Kidney epithelial cell (primary cell): ENCODE data around the gene ZMYND10. TPM values are rescaled to one million over a fixed set of nuclear protein-coding genes. Genes with fewer than 3 reads are reported as not detected.

ENCODE experiments used
- total RNA-seq: library from RNA; depleted of rRNA; stranded (reverse); fragments of >200 nt; gene quantifications from 2 replicates; pipeline ENCODE4 v1.2.3, GENCODE V29; 2015

ZMYND10 gene
- total RNA-seq, 1 donor from 2014 or later = 1.7 TPM

Other genes starting within 250 kb of the ZMYND10 start
- 79.8 and 85.4 TPM in 2 replicates for gene SEMA3F, start 190.4 kb downstream of the ZMYND10 start, total RNA-seq
- gene GNAT1, start 154.1 kb downstream of the ZMYND10 start, total RNA-seq = not detected in 2 replicates
- gene SLC38A3, start 140.5 kb downstream of the ZMYND10 start, total RNA-seq = 0.13 and 0.48 TPM in 2 replicates
- 208 and 221 TPM in 2 replicates for gene GNAI2, start 109.5 kb downstream of the ZMYND10 start, total RNA-seq
- gene SEMA3B, start 76.6 kb downstream of the ZMYND10 start, total RNA-seq = 17.9 and 18.4 TPM in 2 replicates
- not detected in 2 replicates for gene LSMEM2, start 66.6 kb downstream of the ZMYND10 start, total RNA-seq
- gene IFRD2, start 53.3 kb downstream of the ZMYND10 start, total RNA-seq = 77.7 and 113 TPM in 2 replicates
- gene HYAL3, start 46.3 kb downstream of the ZMYND10 start, total RNA-seq = 7.6 and 7.9 TPM in 2 replicates
- gene NAA80, start 46.3 kb downstream of the ZMYND10 start, total RNA-seq = 8.5 and 12.3 TPM in 2 replicates
- gene HYAL1, start 42.2 kb downstream of the ZMYND10 start, total RNA-seq = 0.14 TPM in 1 of 2 replicates, not detected in the other
- gene HYAL2, start 23.0 kb downstream of the ZMYND10 start, total RNA-seq = 89.3 and 104 TPM in 2 replicates
- 40.3 and 58.3 TPM in 2 replicates for gene TUSC2, start 17.5 kb downstream of the ZMYND10 start, total RNA-seq
- gene RASSF1, start 4.9 kb downstream of the ZMYND10 start, total RNA-seq = 16.6 and 19.9 TPM in 2 replicates
- 18.0 and 19.0 TPM in 2 replicates for gene NPRL2, start 5.0 kb upstream of the ZMYND10 start, total RNA-seq
- 22.3 and 24.0 TPM in 2 replicates for gene CYB561D2, start 5.1 kb upstream of the ZMYND10 start, total RNA-seq
- 82.5 and 90.0 TPM in 2 replicates for gene TMEM115, start 13.8 kb upstream of the ZMYND10 start, total RNA-seq
- gene CACNA2D2, start 157.9 kb upstream of the ZMYND10 start, total RNA-seq = 0.21 and 0.55 TPM in 2 replicates
- gene C3orf18, start 222.0 kb upstream of the ZMYND10 start, total RNA-seq = 5.9 and 11.3 TPM in 2 replicates
- gene HEMK1, start 223.8 kb upstream of the ZMYND10 start, total RNA-seq = 15.3 and 15.6 TPM in 2 replicates